GM12892 (cell line): ENCODE measurements around the gene LIMS2.
A peak's percentile ranks its signal among the peaks of the same experiment; 100 is the strongest.

ENCODE experiments used
- DNase-seq: peaks from one replicate; pipeline ENCODE4 v3.0.0; 2011; ENCODE audit not compliant: insufficient read length
- FAIRE-seq: peaks from 2 replicates; lab custom pipeline; 2011; peaks lifted over from hg19 to GRCh38; lab: Jason Lieb, UNC
- POLR2A ChIP-seq: IDR thresholded peaks from 2 replicates; pipeline ENCODE4 v1.6.1; 2011; ENCODE audit warnings: low read depth, low read length, control low read depth
- POLR2AphosphoS5 ChIP-seq: IDR thresholded peaks from 2 replicates; pipeline ENCODE4 v1.6.1; 2011; ENCODE audit warnings: low read depth, low read length, control low read depth
- TAF1 ChIP-seq: IDR thresholded peaks from 2 replicates; pipeline ENCODE4 v1.6.1; 2011; ENCODE audit warnings: low read depth, mild to moderate bottlenecking, control low read depth, low read length, borderline replicate concordance

The LIMS2 gene

DNA sequence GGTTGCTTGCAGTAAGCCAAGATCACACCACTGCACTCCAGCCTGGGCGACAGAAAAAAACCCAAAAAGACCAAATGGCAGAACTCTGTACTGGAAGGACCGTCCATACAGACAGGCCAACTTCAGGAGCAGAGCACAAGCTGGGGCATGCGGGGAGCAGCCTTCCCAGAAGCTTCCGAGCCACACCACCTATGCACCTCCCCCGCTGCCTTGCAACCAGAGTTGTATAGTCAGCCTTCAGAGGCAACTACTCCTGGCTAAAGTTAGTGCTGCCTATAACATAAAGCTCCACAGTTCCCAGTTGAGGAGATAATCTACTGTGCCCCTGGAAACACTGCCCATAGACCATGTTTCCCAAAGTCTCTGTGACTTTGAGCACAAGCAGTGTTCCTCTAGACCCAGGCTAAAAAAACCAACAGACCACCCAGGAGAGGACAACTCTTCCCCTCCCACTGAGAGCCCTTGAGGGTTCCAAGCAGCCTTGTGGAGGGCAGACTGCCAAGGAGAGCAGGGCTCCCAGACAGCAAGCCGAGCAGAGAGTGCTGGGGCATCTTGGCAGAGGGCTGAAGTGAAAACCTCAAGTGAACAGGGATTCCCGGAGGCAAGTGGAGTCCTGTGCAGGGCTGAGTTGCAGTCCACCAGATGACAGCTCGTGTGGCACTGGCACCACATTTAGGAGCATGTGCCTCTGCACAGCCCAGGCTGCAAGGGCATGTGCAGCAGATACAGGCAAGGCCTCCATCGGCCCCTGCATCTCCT is 32.7 kb upstream of the LIMS2 start:
- TF ChIP-seq POLR2A: no peak
- no peak for TF ChIP-seq TAF1
- no peak for TF ChIP-seq POLR2AphosphoS5
- FAIRE-seq: no peak
- no peak for DNase-seq

DNA sequence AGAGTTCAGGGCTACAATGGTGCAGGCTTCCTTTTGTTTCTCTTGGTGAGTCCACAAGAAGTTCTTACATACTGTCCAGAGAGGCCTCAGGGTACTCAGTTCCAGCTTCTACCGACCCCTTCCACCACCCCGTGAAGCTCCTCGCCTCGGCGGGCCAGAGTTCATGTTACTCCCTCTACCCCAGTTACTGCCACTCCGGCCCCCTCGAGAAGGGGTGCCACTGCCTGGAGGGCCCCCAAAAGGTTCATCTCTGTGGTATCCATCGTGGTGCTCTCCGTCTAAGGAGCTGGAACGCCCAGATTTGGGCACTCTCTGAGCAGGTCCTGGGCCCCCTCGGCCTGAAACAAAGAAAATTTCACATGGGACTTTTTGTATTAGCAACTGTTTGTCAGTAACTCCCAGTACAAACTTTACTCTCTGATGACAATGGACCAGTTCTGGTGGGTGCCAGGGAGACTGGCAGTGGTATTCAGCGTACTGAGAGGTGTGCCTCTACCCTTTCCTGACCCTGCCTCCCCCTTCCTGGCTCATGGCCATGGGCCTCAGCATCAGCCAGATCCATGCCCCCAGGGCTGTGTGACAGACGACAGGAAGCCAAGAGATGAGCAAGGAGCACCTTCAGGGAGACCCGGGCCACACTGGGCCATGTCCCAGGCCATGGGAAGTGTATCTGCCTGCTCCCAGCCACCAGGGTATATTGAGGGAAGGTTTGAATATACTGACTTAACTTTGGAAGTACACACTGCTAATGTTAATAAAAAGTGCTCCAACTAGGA is 31.1 kb upstream of the LIMS2 start:
- no peak for DNase-seq
- FAIRE-seq: no peak
- no peak for TF ChIP-seq TAF1
- no peak for TF ChIP-seq POLR2AphosphoS5
- TF ChIP-seq POLR2A: no peak

DNA sequence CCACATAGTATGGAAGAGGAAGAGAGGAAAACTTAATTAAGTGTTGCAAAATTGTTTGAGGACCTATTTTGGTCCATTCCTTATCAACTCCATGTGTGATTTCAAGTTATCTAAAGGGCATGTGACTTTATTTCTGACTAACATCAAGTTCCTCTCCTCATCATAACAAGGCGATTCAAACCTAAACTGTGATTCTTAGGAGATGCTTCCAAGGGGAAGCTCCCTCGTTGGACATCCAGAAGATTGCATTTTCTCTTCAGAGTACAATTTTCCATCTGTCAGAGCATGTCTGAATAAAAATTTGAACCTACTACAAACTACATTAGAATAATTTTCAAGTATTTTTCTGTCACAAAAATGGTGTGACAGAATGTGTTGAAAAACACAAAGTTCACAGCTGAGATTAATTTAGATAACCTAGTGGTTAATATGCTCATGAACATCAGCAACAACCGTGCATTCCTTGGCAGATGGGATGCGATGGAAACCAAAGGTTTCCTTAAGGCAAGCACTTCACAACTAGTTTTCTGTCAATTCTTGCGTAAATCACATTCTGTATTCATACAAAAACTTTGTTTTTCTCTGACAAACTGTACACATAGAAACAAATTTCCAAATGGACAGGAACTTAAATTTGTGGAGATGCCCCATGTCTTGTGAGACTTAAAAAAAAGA is 30.2 kb upstream of the LIMS2 start:
- no peak for DNase-seq
- TF ChIP-seq POLR2A: no peak
- no peak for TF ChIP-seq TAF1
- TF ChIP-seq POLR2AphosphoS5: no peak
- FAIRE-seq: no peak

DNA sequence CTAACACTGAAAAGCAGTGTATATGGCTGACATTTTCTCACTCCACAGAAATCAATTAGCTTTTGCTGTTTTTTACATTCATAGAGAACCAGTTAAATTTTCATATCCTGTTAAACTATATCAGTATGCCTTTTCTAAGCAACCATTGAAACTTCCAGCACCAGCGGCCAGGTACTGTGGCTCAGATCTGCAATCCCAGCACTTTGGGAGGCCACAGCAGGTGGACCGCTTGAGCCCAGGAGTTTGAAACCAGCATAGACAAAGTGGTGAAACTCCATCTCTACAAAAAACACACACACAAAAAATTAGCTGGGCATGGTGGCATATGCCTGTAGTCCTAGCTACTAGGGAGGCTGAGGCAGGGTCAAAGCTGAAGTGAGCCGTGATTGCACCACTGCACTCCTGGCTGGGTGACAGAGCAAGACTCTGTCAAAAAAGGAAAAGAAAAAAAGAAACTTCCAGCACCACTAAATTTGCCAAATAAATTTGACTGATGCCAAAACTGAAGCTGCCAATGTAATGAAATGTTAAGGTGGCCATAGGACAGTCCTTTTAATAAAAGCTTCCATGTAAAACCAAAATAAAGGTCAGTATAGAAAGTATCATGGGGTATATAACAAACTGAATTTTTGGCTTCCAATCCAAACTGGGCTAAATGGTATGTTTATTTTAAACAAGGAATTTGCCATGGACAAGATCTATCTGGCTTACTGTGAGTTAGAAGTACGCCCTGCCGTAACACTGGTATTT is 29.5 kb upstream of the LIMS2 start:
- DNase-seq (no peak), FAIRE-seq (no peak)

DNA sequence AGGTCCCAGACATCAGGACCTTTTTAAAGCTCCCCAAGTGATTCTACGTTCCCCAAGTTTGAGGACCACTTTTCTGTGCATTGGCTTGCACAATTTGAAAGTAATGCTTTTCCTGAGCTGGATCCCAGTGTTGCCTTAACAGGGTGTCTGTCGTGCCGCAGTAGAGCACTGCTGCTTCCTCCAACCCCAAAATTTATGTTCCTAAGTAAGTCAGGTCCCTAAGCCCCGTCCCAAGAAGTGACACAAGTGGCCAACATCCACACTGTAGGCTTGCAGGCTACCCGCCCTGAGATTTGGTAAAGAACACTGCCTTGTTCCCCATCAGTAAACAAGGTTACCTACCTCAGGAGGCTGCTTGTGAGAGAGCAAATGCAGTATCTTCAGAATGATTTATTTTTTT is 28.0 kb upstream of the LIMS2 start:
- DNase-seq (no peak), FAIRE-seq (no peak)
- TF ChIP-seq POLR2AphosphoS5 (no peak), POLR2A (no peak), TAF1 (no peak)

More for the DNA sequence above, 29.5 kb upstream of the LIMS2 start:
- TF ChIP-seq TAF1 (no peak), POLR2AphosphoS5 (no peak), POLR2A (no peak)

DNA sequence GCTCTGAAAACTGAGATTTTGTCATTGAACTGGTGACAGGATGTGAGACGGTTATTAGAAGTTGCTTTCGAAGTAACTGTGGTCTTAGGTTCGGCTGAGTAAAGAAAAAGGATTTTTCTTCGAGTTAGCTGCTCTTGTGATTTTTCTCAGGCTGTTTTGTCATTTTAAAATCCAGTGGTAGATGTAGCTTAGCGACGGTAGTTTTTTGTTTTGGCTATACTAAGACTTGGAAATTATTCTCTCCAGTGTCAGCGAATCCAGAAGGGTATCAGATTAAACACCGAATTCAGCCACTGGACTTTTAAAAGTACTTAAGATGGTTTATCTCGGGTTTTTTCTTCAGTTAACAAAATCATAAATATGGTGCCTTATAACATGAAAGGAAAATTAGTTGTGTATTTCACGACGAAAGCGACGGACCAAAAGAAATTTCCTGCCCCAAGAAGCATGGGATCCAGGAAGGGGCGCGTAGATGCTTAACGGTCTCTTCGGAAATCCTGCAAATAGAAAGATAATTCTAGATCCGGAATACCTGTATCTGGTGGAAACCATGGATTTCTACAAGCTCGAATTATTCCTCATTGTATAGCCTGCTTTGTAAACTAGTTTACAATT is 27.2 kb upstream of the LIMS2 start:
- no peak for TF ChIP-seq POLR2A
- no peak for TF ChIP-seq TAF1
- no peak; the same call in 1 of the 2 replicates for TF ChIP-seq POLR2AphosphoS5
- FAIRE-seq (no peak), DNase-seq (no peak)

DNA sequence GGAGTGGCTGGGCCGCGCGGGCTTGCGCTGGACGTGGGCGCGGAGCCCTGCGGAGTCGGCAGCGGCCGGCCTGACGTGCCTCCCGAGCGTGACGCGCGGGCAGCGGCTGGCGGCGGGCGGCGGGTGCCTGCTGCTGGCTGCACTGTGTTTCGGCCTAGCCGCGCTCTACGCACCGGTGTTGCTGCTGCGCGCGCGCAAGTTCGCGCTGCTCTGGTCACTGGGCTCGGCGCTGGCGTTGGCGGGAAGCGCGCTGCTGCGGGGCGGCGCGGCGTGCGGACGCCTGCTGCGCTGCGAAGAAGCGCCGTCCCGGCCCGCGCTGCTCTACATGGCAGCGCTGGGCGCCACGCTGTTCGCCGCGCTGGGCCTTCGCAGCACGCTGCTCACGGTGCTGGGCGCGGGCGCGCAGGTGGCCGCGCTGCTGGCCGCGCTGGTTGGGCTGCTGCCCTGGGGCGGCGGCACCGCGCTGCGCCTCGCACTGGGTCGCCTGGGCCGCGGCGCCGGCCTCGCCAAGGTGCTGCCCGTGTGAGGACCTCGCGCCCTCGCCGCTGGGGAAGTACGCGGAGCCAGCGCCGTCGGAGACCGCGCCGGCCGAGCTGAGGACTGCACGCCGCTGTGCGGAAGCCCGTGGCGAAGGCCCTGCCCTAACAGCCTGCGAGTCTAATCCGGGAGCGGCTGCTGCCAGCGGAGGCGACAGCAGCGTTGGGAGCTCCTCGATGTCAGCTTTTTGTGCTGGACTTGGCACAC is 26.5 kb upstream of the LIMS2 start:
- no peak for FAIRE-seq
- no peak for TF ChIP-seq TAF1
- TF ChIP-seq POLR2A: peak; percentile 42
- TF ChIP-seq POLR2AphosphoS5: peak; percentile 76
- DNase-seq: peak; percentile 64

DNA sequence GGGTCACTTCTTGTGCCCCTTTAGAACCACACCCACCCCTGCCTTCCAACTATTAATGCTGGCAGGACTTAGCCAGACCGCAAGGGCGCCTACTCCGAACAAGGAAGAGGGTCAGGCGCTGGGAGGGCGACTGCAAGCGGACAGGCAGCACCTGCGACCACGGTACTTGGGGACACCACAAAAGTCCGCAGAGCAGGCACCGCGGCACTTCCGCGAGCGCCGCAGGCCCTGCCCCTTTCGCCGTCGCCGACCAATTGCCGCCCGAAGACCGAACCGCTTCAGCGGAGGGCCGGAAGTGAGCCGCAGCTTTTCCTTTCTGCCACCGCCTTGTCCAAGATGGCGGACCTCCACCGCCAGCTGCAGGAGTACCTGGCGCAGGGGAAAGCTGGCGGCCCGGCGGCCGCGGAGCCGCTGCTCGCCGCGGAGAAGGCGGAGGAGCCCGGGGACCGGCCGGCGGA is 25.9 kb upstream of the LIMS2 start, which contains the start of gene SFT2D3:
Gene SFT2D3, plus strand, starts transcription at position 305 of the 458 bp plus-strand sequence. Its CDS starts 32 bp downstream, at position 337.
- TF ChIP-seq POLR2A (peak; percentile 99), TAF1 (peak; percentile 97), POLR2AphosphoS5 (peak; percentile 91)
- peak; percentile 97 for FAIRE-seq
- DNase-seq: peak; percentile 92

DNA sequence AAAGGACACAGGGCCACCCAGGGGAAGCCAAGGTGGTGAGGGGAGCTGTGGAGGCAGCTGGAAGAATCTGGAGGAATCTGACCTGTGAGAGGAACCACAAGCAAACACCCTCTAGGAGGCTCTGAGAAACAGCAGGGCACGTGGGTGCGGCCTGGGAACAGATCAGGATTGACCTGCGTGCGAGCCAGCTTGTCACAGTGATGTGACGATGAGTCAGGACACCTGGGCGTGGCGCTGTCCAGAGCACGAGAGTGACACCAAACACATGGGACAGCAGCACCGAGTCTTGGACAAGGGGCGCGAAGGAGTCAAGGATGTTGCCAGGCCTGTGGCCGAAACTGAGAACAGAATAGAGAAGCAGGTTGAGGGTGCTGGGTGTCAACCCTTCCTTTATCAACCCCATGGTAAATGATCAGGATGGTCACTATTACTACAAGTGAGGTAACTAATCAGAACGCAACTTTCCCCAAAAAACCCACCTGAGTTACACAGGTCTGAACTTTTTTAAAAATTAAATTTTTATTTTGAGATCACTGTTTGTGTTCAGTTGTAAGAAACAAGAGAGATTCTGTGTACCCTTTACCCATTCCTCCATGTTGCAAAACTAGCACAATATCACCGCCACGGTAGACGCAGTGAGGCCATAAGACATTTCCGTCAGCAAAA is 25.3 kb upstream of the LIMS2 start:
- FAIRE-seq: no peak
- peak; percentile 70 for DNase-seq
- TF ChIP-seq POLR2A (no peak; the same call in 1 of the 2 replicates), POLR2AphosphoS5 (no peak), TAF1 (no peak)
